Activated CD4-positive, alpha-beta T cell treated with anti-CD3 and anti-CD28 coated beads for 36 hours (primary cell): ENCODE data around the gene TANGO2. TPM values are rescaled to one million over a fixed set of nuclear protein-coding genes. Genes with fewer than 3 reads are reported as not detected.

Experiments
- ATAC-seq: fragments of 200-7000 bp; cut with Tn5 transposase; one replicate; pipeline ENCODE4 v1.10.0; 2021; ENCODE audit warnings: mild to moderate bottlenecking, moderate library complexity
- CTCF ChIA-PET: fragments of 350-600 bp; sonication (Branson Sonifier 250); formaldehyde crosslinking; loops from one replicate; lab custom pipeline; 2021; ENCODE audit warnings: antibody characterized with exemption; lab: Charles Lee
- POLR2A ChIA-PET: fragments of 350-600 bp; sonication (Branson Sonifier 250); formaldehyde crosslinking; loops from one replicate; lab custom pipeline; 2021; ENCODE audit warnings: antibody characterized with exemption, inconsistent platforms; lab: Charles Lee
- DNase-seq: peaks from one replicate; pipeline ENCODE4 v3.0.0-alpha.2; 2020
- H3K27ac Mint-ChIP-seq: one replicate; pipeline ENCODE4 v1.8.0; 2021; ENCODE audit warnings: mixed read lengths
- H3K27me3 Mint-ChIP-seq: one replicate; pipeline ENCODE4 v1.8.0; 2021; ENCODE audit warnings: mixed read lengths
- H3K36me3 Mint-ChIP-seq: one replicate; pipeline ENCODE4 v1.8.0; 2021; ENCODE audit warnings: low read depth, mixed read lengths
- H3K4me1 Mint-ChIP-seq: one replicate; pipeline ENCODE4 v1.8.0; 2021; ENCODE audit warnings: mixed read lengths
- H3K4me3 Mint-ChIP-seq: one replicate; pipeline ENCODE4 v1.8.0; 2021; ENCODE audit warnings: mild to moderate bottlenecking, moderate library complexity, mixed read lengths
- H3K9me3 Mint-ChIP-seq: one replicate; pipeline ENCODE4 v1.8.0; 2021; ENCODE audit warnings: low read depth, mixed read lengths
- intact Hi-C, 2 experiments: fragments of 100-400 bp; cut with DNase I in 1 of 2; cut with micrococcal nuclease in 1 of 2; formaldehyde crosslinking; loops; one replicate each; pipeline versions ENCODE4 v1.14.2 to v1.15.1; 2022 to 2024; cut with DNase I, micrococcal nuclease
- total RNA-seq, 2 experiments: library from RNA; stranded (reverse); gene quantifications; one replicate each; pipeline ENCODE4 v1.2.3, GENCODE V29; 2021

TANGO2 gene
- total RNA-seq, 2 experiments from 2014 or later: 20.3 to 22.8 TPM

GRCh38 chr22:20055144-20055543 lies 34.2 kb downstream of the TANGO2 start:
- no peak for ATAC-seq
- no peaks in the 10 kb centered on the region for H3K27me3 Mint-ChIP-seq
- CTCF ChIA-PET: interaction anchor here (0.7 to 1.0 kb wide), 3 partner anchors 41 to 82 kb away, joined by 3 read pairs; no protein-coding TSS in a partner anchor
- H3K4me3 Mint-ChIP-seq: no peak overlapping the region
- POLR2A ChIA-PET: no interaction called here
- no peak overlapping the region for H3K27ac Mint-ChIP-seq
- H3K9me3 Mint-ChIP-seq: no peaks in the 10 kb centered on the region
- DNase-seq: no peak
- intact Hi-C loops: no loop called here
- no peaks in the 10 kb centered on the region for H3K4me1 Mint-ChIP-seq
- peaks cover 8% of the 10 kb centered on the region for H3K36me3 Mint-ChIP-seq

- no peaks in the 10 kb centered on the region for H3K4me1 Mint-ChIP-seq
- H3K27ac Mint-ChIP-seq: no peak overlapping the region
- ChIA-PET POLR2A (no interaction called here), CTCF (interaction anchor here (0.7 to 1.0 kb wide), 3 partner anchors 42 to 83 kb away, joined by 3 read pairs; no protein-coding TSS in a partner anchor)
- DNase-seq (no peak), ATAC-seq (no peak)
- no peaks in the 10 kb centered on the region for H3K9me3 Mint-ChIP-seq
- H3K27me3 Mint-ChIP-seq: no peaks in the 10 kb centered on the region
- peaks cover 7% of the 10 kb centered on the region for H3K36me3 Mint-ChIP-seq
- H3K4me3 Mint-ChIP-seq: no peak overlapping the region
- intact Hi-C loops: no loop called here
These were observed 34.7 kb downstream of the TANGO2 start for GRCh38 chr22:20055654-20056053.

GRCh38 chr22:20056161-20056560 lies 35.3 kb downstream of the TANGO2 start:
- Mint-ChIP-seq H3K27ac (no peak overlapping the region), H3K27me3 (no peaks in the 10 kb centered on the region), H3K36me3 (peaks cover 6% of the 10 kb centered on the region), H3K4me3 (no peak overlapping the region), H3K4me1 (no peaks in the 10 kb centered on the region), H3K9me3 (no peaks in the 10 kb centered on the region)
- POLR2A ChIA-PET: no interaction called here
- DNase-seq (no peak), ATAC-seq (no peak)
- intact Hi-C loops: no loop called here
- CTCF ChIA-PET: interaction anchor here (0.8 kb wide), 1 partner anchor 74 kb away, joined by 3 read pairs; no protein-coding TSS in a partner anchor

- POLR2A ChIA-PET: no interaction called here
- no peak for ATAC-seq
- H3K9me3 Mint-ChIP-seq: no peaks in the 10 kb centered on the region
- CTCF ChIA-PET: interaction anchor here (0.7 kb wide), 1 partner anchor 42 kb away, joined by 5 read pairs; no protein-coding TSS in a partner anchor
- H3K27ac Mint-ChIP-seq: no peak overlapping the region
- peaks cover 6% of the 10 kb centered on the region for H3K36me3 Mint-ChIP-seq
- H3K27me3 Mint-ChIP-seq: no peaks in the 10 kb centered on the region
- DNase-seq: no peak
- H3K4me1 Mint-ChIP-seq: no peaks in the 10 kb centered on the region
- intact Hi-C loops: no loop called here
- no peak overlapping the region for H3K4me3 Mint-ChIP-seq
These were observed 35.9 kb downstream of the TANGO2 start for GRCh38 chr22:20056696-20057386.

- CTCF ChIA-PET: no interaction called here
- peaks cover 6% of the 10 kb centered on the region for H3K36me3 Mint-ChIP-seq
- no peak overlapping the region for H3K4me3 Mint-ChIP-seq
- intact Hi-C loops: no loop called here
- DNase-seq (no peak), ATAC-seq (no peak)
- H3K4me1 Mint-ChIP-seq: no peaks in the 10 kb centered on the region
- H3K27me3 Mint-ChIP-seq: no peaks in the 10 kb centered on the region
- POLR2A ChIA-PET: no interaction called here
- H3K9me3 Mint-ChIP-seq: no peaks in the 10 kb centered on the region
- H3K27ac Mint-ChIP-seq: no peak overlapping the region
These were observed 36.8 kb downstream of the TANGO2 start for GRCh38 chr22:20057596-20058268.

- POLR2A ChIA-PET: interaction anchor here (0.6 kb wide), 1 partner anchor 164 kb away, joined by 3 read pairs; no protein-coding TSS in a partner anchor
- no peaks in the 10 kb centered on the region for H3K27me3 Mint-ChIP-seq
These were observed 38.3 kb downstream of the TANGO2 start for GRCh38 chr22:20058989-20059770.

GRCh38 chr22:20060700-20061480 lies 40.0 kb downstream of the TANGO2 start:
- no peaks in the 10 kb centered on the region for H3K9me3 Mint-ChIP-seq
- H3K4me3 Mint-ChIP-seq: no peak overlapping the region
- no peaks in the 10 kb centered on the region for H3K27me3 Mint-ChIP-seq
- ATAC-seq: no peak
- intact Hi-C loops: no loop called here
- DNase-seq: peak; percentile 39
- peaks cover 4% of the 10 kb centered on the region for H3K36me3 Mint-ChIP-seq
- ChIA-PET POLR2A (no interaction called here), CTCF (interaction anchor here (0.7 kb wide), 1 partner anchor 94 kb away, joined by 3 read pairs; no protein-coding TSS in a partner anchor)
- peak overlapping the region; percentile 13 for H3K27ac Mint-ChIP-seq
- no peaks in the 10 kb centered on the region for H3K4me1 Mint-ChIP-seq

More at GRCh38 chr22:20058989-20059770, 38.3 kb downstream of the TANGO2 start:
- Mint-ChIP-seq H3K9me3 (no peaks in the 10 kb centered on the region), H3K4me3 (no peak overlapping the region), H3K27ac (no peak overlapping the region), H3K4me1 (no peaks in the 10 kb centered on the region), H3K36me3 (peaks cover 6% of the 10 kb centered on the region)
- intact Hi-C loops: no loop called here
- DNase-seq (no peak), ATAC-seq (no peak)
- CTCF ChIA-PET: interaction anchor here (0.6 to 0.8 kb wide), 4 partner anchors 23 to 986 kb away, joined by 3 to 4 read pairs (median 3); no protein-coding TSS in a partner anchor

GRCh38 chr22:20061481-20061861 lies 40.6 kb downstream of the TANGO2 start:
- Mint-ChIP-seq H3K4me1 (no peaks in the 10 kb centered on the region), H3K4me3 (no peak overlapping the region), H3K27ac (peak overlapping the region; percentile 13), H3K36me3 (peaks cover 4% of the 10 kb centered on the region), H3K9me3 (no peaks in the 10 kb centered on the region), H3K27me3 (no peaks in the 10 kb centered on the region)
- intact Hi-C loops: no loop called here
- DNase-seq: no peak
- CTCF ChIA-PET: no interaction called here
- POLR2A ChIA-PET: no interaction called here
- no peak for ATAC-seq

- intact Hi-C loops: no loop called here
- no peaks in the 10 kb centered on the region for H3K4me1 Mint-ChIP-seq
- CTCF ChIA-PET: interaction anchor here (0.5 kb wide), 1 partner anchor 331 kb away, joined by 3 read pairs; no protein-coding TSS in a partner anchor
- no peak overlapping the region for H3K4me3 Mint-ChIP-seq
- POLR2A ChIA-PET: no interaction called here
- no peak overlapping the region for H3K27ac Mint-ChIP-seq
- ATAC-seq (no peak), DNase-seq (no peak)
- H3K27me3 Mint-ChIP-seq: no peaks in the 10 kb centered on the region
- H3K36me3 Mint-ChIP-seq: peaks cover 4% of the 10 kb centered on the region
- H3K9me3 Mint-ChIP-seq: no peaks in the 10 kb centered on the region
These were observed 41.3 kb downstream of the TANGO2 start for GRCh38 chr22:20062043-20062765.

GRCh38 chr22:20062766-20063083 lies 41.8 kb downstream of the TANGO2 start:
- Mint-ChIP-seq H3K9me3 (no peaks in the 10 kb centered on the region), H3K27ac (no peak overlapping the region), H3K27me3 (no peaks in the 10 kb centered on the region), H3K36me3 (peaks cover 4% of the 10 kb centered on the region), H3K4me1 (no peaks in the 10 kb centered on the region), H3K4me3 (no peak overlapping the region)
- ChIA-PET CTCF (no interaction called here), POLR2A (no interaction called here)
- intact Hi-C loops: no loop called here
- DNase-seq (no peak), ATAC-seq (no peak)
